HepG2 (cell line): ENCODE measurements around the gene TJP1. TPM values are rescaled to one million over a fixed set of nuclear protein-coding genes. Genes with fewer than 3 reads are reported as not detected.

ENCODE experiments used
- BORCS8-MEF2B ChIP-seq: sonication (generic); formaldehyde crosslinking; IDR thresholded peaks from 2 replicates; pipeline ENCODE4 v1.8.0; 2022; ENCODE audit warnings: mild to moderate bottlenecking, missing genetic modification reagents
- CBFB ChIP-seq: sonication (generic); formaldehyde crosslinking; IDR thresholded peaks from 2 replicates; pipeline ENCODE4 v1.4.0; 2020; ENCODE audit warnings: missing genetic modification reagents
- CEBPG ChIP-seq: IDR thresholded peaks from 2 replicates; pipeline ENCODE4 v1.6.1; 2016
- EED ChIP-seq: sonication (generic); formaldehyde crosslinking; IDR thresholded peaks from 2 replicates; pipeline ENCODE4 v1.5.0; 2020; ENCODE audit warnings: mild to moderate bottlenecking, missing genetic modification reagents
- FOSL2 ChIP-seq: sonication (generic); formaldehyde crosslinking; IDR thresholded peaks from 2 replicates; pipeline ENCODE4 v1.4.0; 2020; ENCODE audit warnings: missing genetic modification reagents
- FOXC1 ChIP-seq: sonication (generic); formaldehyde crosslinking; IDR thresholded peaks from 2 replicates; pipeline ENCODE4 v1.8.0; 2022; ENCODE audit warnings: mild to moderate bottlenecking, missing genetic modification reagents, borderline replicate concordance
- FOXO1 ChIP-seq: sonication (generic); formaldehyde crosslinking; IDR thresholded peaks from 2 replicates; pipeline ENCODE4 v1.4.0; 2020; ENCODE audit warnings: missing genetic modification reagents
- HNF4A ChIP-seq: sonication (generic); formaldehyde crosslinking; IDR thresholded peaks from 2 replicates; pipeline ENCODE4 v1.4.0; 2020; ENCODE audit warnings: missing genetic modification reagents
- HOMEZ ChIP-seq: IDR thresholded peaks from 2 replicates; pipeline ENCODE4 v1.6.1; 2016; ENCODE audit warnings: low read depth
- KAT8 ChIP-seq: IDR thresholded peaks from 2 replicates; pipeline ENCODE4 v1.6.1; 2016; ENCODE audit warnings: missing genetic modification reagents, missing compliant biosample characterization
- MIER3 ChIP-seq: IDR thresholded peaks from 2 replicates; pipeline ENCODE4 v1.6.1; 2016; ENCODE audit warnings: missing compliant biosample characterization, borderline replicate concordance
- NFKB2 ChIP-seq: sonication (generic); formaldehyde crosslinking; IDR thresholded peaks from 2 replicates; pipeline ENCODE4 v1.4.0; 2020; ENCODE audit warnings: missing genetic modification reagents, borderline replicate concordance
- NONO ChIP-seq, 2 experiments: fragments of 450-650 bp in 1 of 2; sonication (generic) in 1 of 2; formaldehyde crosslinking in 1 of 2; IDR thresholded peaks in 1 of 2; conservative IDR thresholded peaks in 1 of 2; 2 replicates each; pipeline versions ENCODE4 v1.6.1 to v1.8.0; 2017 to 2022; ENCODE audit warnings: mild to moderate bottlenecking in 1 of 2, missing genetic modification reagents in 1 of 2, moderate library complexity in 1 of 2
- NR2F2 ChIP-seq: IDR thresholded peaks from 2 replicates; pipeline ENCODE4 v1.6.1; 2012; ENCODE audit warnings: low read depth, inconsistent platforms, borderline replicate concordance
- NRL ChIP-seq: sonication (generic); formaldehyde crosslinking; IDR thresholded peaks from 2 replicates; pipeline ENCODE4 v1.5.0; 2020; ENCODE audit warnings: missing genetic modification reagents, mild to moderate bottlenecking, moderate library complexity, borderline replicate concordance
- ONECUT2 ChIP-seq: sonication (generic); formaldehyde crosslinking; IDR thresholded peaks from 2 replicates; pipeline ENCODE4 v1.4.0; 2020; ENCODE audit warnings: missing genetic modification reagents
- ZKSCAN1 ChIP-seq: fragments of 150-350 bp; IDR thresholded peaks from 2 replicates; pipeline ENCODE4 v1.6.1; 2014; ENCODE audit warnings: low read length
- ZNF232 ChIP-seq: sonication (generic); formaldehyde crosslinking; IDR thresholded peaks from 2 replicates; pipeline ENCODE4 v1.4.0; 2020; ENCODE audit warnings: missing genetic modification reagents, borderline replicate concordance
- ZNF547 ChIP-seq: sonication (generic); formaldehyde crosslinking; IDR thresholded peaks from 2 replicates; pipeline ENCODE4 v1.5.1; 2020; ENCODE audit warnings: mild to moderate bottlenecking, missing genetic modification reagents
- ZNF598 ChIP-seq: sonication (generic); formaldehyde crosslinking; IDR thresholded peaks from 2 replicates; pipeline ENCODE4 v1.5.1; 2020; ENCODE audit warnings: mild to moderate bottlenecking, missing genetic modification reagents, borderline replicate concordance
- ZNF768 ChIP-seq: sonication (generic); formaldehyde crosslinking; IDR thresholded peaks from 2 replicates; pipeline ENCODE4 v1.4.0; 2020; ENCODE audit warnings: missing genetic modification reagents
- ZNF816 ChIP-seq: sonication (generic); formaldehyde crosslinking; IDR thresholded peaks from 2 replicates; pipeline ENCODE4 v1.8.0; 2022; ENCODE audit warnings: missing genetic modification reagents, mild to moderate bottlenecking, borderline replicate concordance
- ZSCAN25 ChIP-seq: sonication (generic); formaldehyde crosslinking; IDR thresholded peaks from 2 replicates; pipeline ENCODE4 v1.8.0; 2022; ENCODE audit warnings: mild to moderate bottlenecking, missing genetic modification reagents
- polyA plus RNA-seq, 8 experiments: library from polyadenylated mRNA; depleted of rRNA in 3 of 8; stranded (reverse) in 7 of 8; unstranded in 1 of 8; fragments of >200 nt; fragmentation: Illumina TruSeq in 4 of 8; extraction: Trizol in 4 of 8; gene quantifications; 2 replicates each; pipeline versions ENCODE4 v1.2.1 to v1.2.3, GENCODE V29; 2011 to 2016; ENCODE audit warnings: low read depth in 4 of 8, missing spikeins in 1 of 8, mixed read lengths in 1 of 8; ENCODE audit not compliant: insufficient read depth in 1 of 8
- total RNA-seq, 5 experiments: library from RNA; depleted of rRNA; stranded (reverse); fragments of >200 nt; fragmentation: Illumina TruSeq; extraction: Trizol; gene quantifications; 2 replicates each; pipeline ENCODE4 v1.2.3, GENCODE V29; 2016; ENCODE audit warnings: low read depth in 1 of 5
- TF ChIP-seq, protein P1 (sequence below): sonication (generic); formaldehyde crosslinking; IDR thresholded peaks from 2 replicates; pipeline ENCODE4 v1.5.0; 2020; ENCODE audit warnings: missing genetic modification reagents, mild to moderate bottlenecking, borderline replicate concordance
- TF ChIP-seq, protein P2 (sequence below): IDR thresholded peaks from 2 replicates; pipeline ENCODE4 v1.4.0; 2020; ENCODE audit warnings: mild to moderate bottlenecking, missing genetic modification reagents

Gene TJP1
- total and polyA plus RNA-seq, 2 of the 13 experiments (the other 11 are each of a cell fraction or from before 2014, with no cell fraction given) = 25.9 to 27.1 TPM

- no peak for TF ChIP-seq NONO (IDR thresholded peaks at IDR 0.05)
- peak; percentile 8; the same call in 1 of the 2 replicates for TF ChIP-seq NONO (CRISPR knock-in tag; conservative IDR thresholded peaks at IDR 0.05)
- 0 out of 2 replicates have a peak, but pooled peaks have one; percentile 15 for TF ChIP-seq KAT8 (CRISPR knock-in tag)
- TF ChIP-seq ZNF232 (CRISPR knock-in tag) = peak; percentile 18; the same call in 1 of the 2 replicates
- peak; percentile 18; the same call in 1 of the 2 replicates for TF ChIP-seq NR2F2
- peak; percentile 85 for TF ChIP-seq HNF4A (CRISPR knock-in tag)
- peak; percentile 53; the same call in 1 of the 2 replicates for TF ChIP-seq MIER3 (CRISPR knock-in tag)
- no peak for TF ChIP-seq ZSCAN25 (CRISPR knock-in tag)
- no peak for TF ChIP-seq CBFB
- peak; percentile 66; the same call in 1 of the 2 replicates for TF ChIP-seq NFKB2
- 0 out of 2 replicates have a peak, but pooled peaks have one; percentile 39 for TF ChIP-seq ZNF598 (CRISPR knock-in tag)
- TF ChIP-seq FOXO1 (CRISPR knock-in tag) = 0 out of 2 replicates have a peak, but pooled peaks have one; percentile 27
- no peak; the same call in 1 of the 2 replicates for TF ChIP-seq ZKSCAN1
- TF ChIP-seq ONECUT2 = no peak
- TF ChIP-seq ZNF547 (CRISPR knock-in tag) = 0 out of 2 replicates have a peak, but pooled peaks have one; percentile 49
- TF ChIP-seq FOSL2 = 0 out of 2 replicates have a peak, but pooled peaks have one; percentile 16
- peak; percentile 76 for TF ChIP-seq EED
- TF ChIP-seq, protein P1, sequence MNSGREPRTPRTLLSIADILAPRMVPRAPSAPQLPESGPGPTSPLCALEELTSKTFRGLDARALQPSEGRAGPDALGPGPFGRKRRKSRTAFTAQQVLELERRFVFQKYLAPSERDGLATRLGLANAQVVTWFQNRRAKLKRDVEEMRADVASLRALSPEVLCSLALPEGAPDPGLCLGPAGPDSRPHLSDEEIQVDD = no peak
- TF ChIP-seq, protein P2, sequence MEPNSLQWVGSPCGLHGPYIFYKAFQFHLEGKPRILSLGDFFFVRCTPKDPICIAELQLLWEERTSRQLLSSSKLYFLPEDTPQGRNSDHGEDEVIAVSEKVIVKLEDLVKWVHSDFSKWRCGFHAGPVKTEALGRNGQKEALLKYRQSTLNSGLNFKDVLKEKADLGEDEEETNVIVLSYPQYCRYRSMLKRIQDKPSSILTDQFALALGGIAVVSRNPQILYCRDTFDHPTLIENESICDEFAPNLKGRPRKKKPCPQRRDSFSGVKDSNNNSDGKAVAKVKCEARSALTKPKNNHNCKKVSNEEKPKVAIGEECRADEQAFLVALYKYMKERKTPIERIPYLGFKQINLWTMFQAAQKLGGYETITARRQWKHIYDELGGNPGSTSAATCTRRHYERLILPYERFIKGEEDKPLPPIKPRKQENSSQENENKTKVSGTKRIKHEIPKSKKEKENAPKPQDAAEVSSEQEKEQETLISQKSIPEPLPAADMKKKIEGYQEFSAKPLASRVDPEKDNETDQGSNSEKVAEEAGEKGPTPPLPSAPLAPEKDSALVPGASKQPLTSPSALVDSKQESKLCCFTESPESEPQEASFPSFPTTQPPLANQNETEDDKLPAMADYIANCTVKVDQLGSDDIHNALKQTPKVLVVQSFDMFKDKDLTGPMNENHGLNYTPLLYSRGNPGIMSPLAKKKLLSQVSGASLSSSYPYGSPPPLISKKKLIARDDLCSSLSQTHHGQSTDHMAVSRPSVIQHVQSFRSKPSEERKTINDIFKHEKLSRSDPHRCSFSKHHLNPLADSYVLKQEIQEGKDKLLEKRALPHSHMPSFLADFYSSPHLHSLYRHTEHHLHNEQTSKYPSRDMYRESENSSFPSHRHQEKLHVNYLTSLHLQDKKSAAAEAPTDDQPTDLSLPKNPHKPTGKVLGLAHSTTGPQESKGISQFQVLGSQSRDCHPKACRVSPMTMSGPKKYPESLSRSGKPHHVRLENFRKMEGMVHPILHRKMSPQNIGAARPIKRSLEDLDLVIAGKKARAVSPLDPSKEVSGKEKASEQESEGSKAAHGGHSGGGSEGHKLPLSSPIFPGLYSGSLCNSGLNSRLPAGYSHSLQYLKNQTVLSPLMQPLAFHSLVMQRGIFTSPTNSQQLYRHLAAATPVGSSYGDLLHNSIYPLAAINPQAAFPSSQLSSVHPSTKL (CRISPR knock-in tag) = peak; percentile 60
- peak; percentile 38; the same call in 1 of the 2 replicates for TF ChIP-seq NRL (CRISPR knock-in tag)
- TF ChIP-seq ZNF768 = peak; percentile 25; the same call in 1 of the 2 replicates
- TF ChIP-seq FOXC1 (CRISPR knock-in tag) = peak; percentile 45; the same call in 1 of the 2 replicates
- 0 out of 2 replicates have a peak, but pooled peaks have one; percentile 29 for TF ChIP-seq ZNF816
- TF ChIP-seq CEBPG (CRISPR knock-in tag) = 0 out of 2 replicates have a peak, but pooled peaks have one; percentile 14
- no peak for TF ChIP-seq HOMEZ (CRISPR knock-in tag)
- TF ChIP-seq BORCS8-MEF2B (CRISPR knock-in tag) = peak; percentile 3; the same call in 1 of the 2 replicates
Observed at GRCh38 chr15:29822684-29823459, 604 bp upstream of the TJP1 start (continued).
